B cell (primary cell): ENCODE results near the gene NCEH1. TPM values are rescaled to one million over a fixed set of nuclear protein-coding genes. Genes with fewer than 3 reads are reported as not detected.
A peak's percentile ranks its signal among the peaks of the same experiment; 100 is the strongest.
"Not testable (repeated sequence)": the region's sequence is repeated elsewhere in the genome, so short reads cannot be mapped to it uniquely, and the experiment has no call there.

Experiments
- ATAC-seq: fragments of 200-7000 bp; cut with Tn5 transposase; one replicate; pipeline ENCODE4 v1.10.0; 2021; ENCODE audit warnings: low read depth, mild to moderate bottlenecking, moderate number of reproducible peaks, moderate library complexity
- CTCF ChIA-PET: fragments of 350-600 bp; sonication (Branson Sonifier 250); formaldehyde crosslinking; loops from one replicate; lab custom pipeline; 2021; ENCODE audit warnings: antibody characterized with exemption, inconsistent platforms; lab: Charles Lee
- POLR2A ChIA-PET: fragments of 350-600 bp; sonication (Branson Sonifier 250); formaldehyde crosslinking; loops from one replicate; lab custom pipeline; 2021; ENCODE audit warnings: antibody characterized with exemption; lab: Charles Lee
- DNase-seq: peaks from one replicate; pipeline ENCODE4 v3.0.0; 2013
- H2AFZ ChIP-seq: 2 replicates; pipeline ENCODE4 v1.6.1; 2012; ENCODE audit warnings: mild to moderate bottlenecking, low read depth, low read length; ENCODE audit not compliant: insufficient read depth, poor library complexity, severe bottlenecking
- H3K27ac ChIP-seq, 2 donors: 1 replicate in 1 of 2; 2 replicates in 1 of 2; pipeline ENCODE4 v1.5.1; 2012 to 2013; ENCODE audit warnings: low read length in 2 of 2, mild to moderate bottlenecking in 2 of 2, moderate library complexity in 1 of 2
- H3K27me3 ChIP-seq, 4 experiments: fragments of 200-600 bp in 1 of 4; sonication (generic) in 1 of 4; replicated peaks in 1 of 4; 1 replicate in 2 of 4; 2 replicates in 2 of 4; pipeline versions ENCODE4 v1.6.1 to v1.7.0; 2013 to 2016; ENCODE audit warnings: low read length in 3 of 4, mild to moderate bottlenecking in 2 of 4, mixed read lengths in 1 of 4, moderate library complexity in 1 of 4; ENCODE audit not compliant: insufficient read depth in 4 of 4, control insufficient read depth in 3 of 4; ENCODE audit errors: control extremely low read depth in 1 of 4
- H3K36me3 ChIP-seq, 2 experiments: replicated peaks in 1 of 2; 1 replicate in 1 of 2; 2 replicates in 1 of 2; pipeline versions ENCODE4 v1.6.1 to v1.7.1; 2013; ENCODE audit warnings: low read length in 1 of 2; ENCODE audit not compliant: insufficient read depth in 2 of 2, control insufficient read depth in 1 of 2; ENCODE audit errors: control extremely low read depth in 1 of 2, extremely low read depth in 1 of 2
- H3K4me1 ChIP-seq, 2 donors: fragments of 200-600 bp in 1 of 2; sonication (generic) in 1 of 2; 1 replicate in 1 of 2; 2 replicates in 1 of 2; pipeline versions ENCODE4 v1.5.1 to v1.6.1; 2013 to 2017; ENCODE audit warnings: low read length in 2 of 2; ENCODE audit not compliant: control insufficient read depth in 2 of 2, insufficient read depth in 2 of 2
- H3K4me2 ChIP-seq: replicated peaks from 2 replicates; pipeline ENCODE3; 2012; ENCODE audit warnings: mild to moderate bottlenecking, low read depth, low read length; ENCODE audit not compliant: poor library complexity, severe bottlenecking
- H3K4me3 ChIP-seq, 5 experiments: fragments of 200-600 bp in 1 of 5; sonication (generic) in 1 of 5; 1 replicate in 3 of 5; 2 replicates in 2 of 5; pipeline versions ENCODE4 v1.5.1 to v1.7.0; 2011 to 2016; ENCODE audit warnings: low read length in 4 of 5, mild to moderate bottlenecking in 4 of 5, low read depth in 2 of 5, control low read depth in 1 of 5, moderate library complexity in 1 of 5; ENCODE audit not compliant: insufficient read depth in 1 of 5; ENCODE audit errors: control extremely low read depth in 1 of 5, extremely low read depth in 1 of 5
- H3K79me2 ChIP-seq: fragments of 200-600 bp; sonication (generic); one replicate; pipeline ENCODE4 v1.6.0; 2016; ENCODE audit warnings: low read length; ENCODE audit not compliant: control insufficient read depth, insufficient read depth
- H3K9ac ChIP-seq: fragments of 200-600 bp; sonication (generic); 2 replicates; pipeline ENCODE4 v1.6.1; 2017; ENCODE audit warnings: mild to moderate bottlenecking, low read length, moderate library complexity
- H3K9me3 ChIP-seq, 3 donors: one replicate each; pipeline versions ENCODE4 v1.6.1 to v1.7.1; 2013; ENCODE audit warnings: low read length in 2 of 3; ENCODE audit not compliant: control insufficient read depth in 2 of 3, insufficient read depth in 1 of 3; ENCODE audit errors: control extremely low read depth in 1 of 3
- H4K20me1 ChIP-seq: 2 replicates; pipeline ENCODE4 v1.6.0; 2012; ENCODE audit warnings: mild to moderate bottlenecking, low read length; ENCODE audit not compliant: insufficient read depth, control insufficient read depth, poor library complexity, severe bottlenecking
- H3K27ac Mint-ChIP-seq: one replicate; pipeline ENCODE4 v1.8.0; 2021; ENCODE audit warnings: mixed read lengths
- H3K27me3 Mint-ChIP-seq: one replicate; pipeline ENCODE4 v1.8.0; 2021; ENCODE audit warnings: mixed read lengths
- H3K4me1 Mint-ChIP-seq: one replicate; pipeline ENCODE4 v1.8.0; 2021; ENCODE audit warnings: mixed read lengths
- H3K4me3 Mint-ChIP-seq: one replicate; pipeline ENCODE4 v1.8.0; 2021; ENCODE audit warnings: mixed read lengths
- H3K9me3 Mint-ChIP-seq: one replicate; pipeline ENCODE4 v1.8.0; 2022; ENCODE audit warnings: mixed read lengths; ENCODE audit not compliant: insufficient read depth
- EZH2 ChIP-seq: IDR thresholded peaks from 2 replicates; pipeline ENCODE4 v1.6.1; 2012; ENCODE audit warnings: borderline replicate concordance, low read depth, mild to moderate bottlenecking, moderate library complexity, low read length; ENCODE audit not compliant: insufficient read depth, poor library complexity, severe bottlenecking
- WGBS: methylation state at CpG from one replicate; pipeline ENCODE4 v1.1.5; 2013; ENCODE audit warnings: missing lambda C conversion rate; ENCODE audit not compliant: insufficient coverage; 5-methylcytosine and 5-hydroxymethylcytosine counted together
- intact Hi-C: fragments of 100-400 bp; cut with micrococcal nuclease; formaldehyde crosslinking; loops from one replicate; pipeline ENCODE4 v1.10.0; 2022
- polyA plus RNA-seq: library from polyadenylated mRNA; depleted of rRNA; stranded (reverse); fragments of >200 nt; gene quantifications from 2 replicates; pipeline ENCODE4 v1.2.3, GENCODE V29; 2012
- total RNA-seq, 2 donors: library from RNA; stranded (reverse); fragments of 120-200 nt in 1 of 2; gene quantifications; 1 replicate in 1 of 2; 2 replicates in 1 of 2; pipeline versions ENCODE4 v1.2.3 to v1.2.4, GENCODE V29; 2013 to 2022
- TF ChIP-seq, protein P1 (sequence below): fragments of 200-600 bp; IDR thresholded peaks from one replicate; pipeline ENCODE4 v1.8.0; 2022; ENCODE audit warnings: antibody characterized with exemption, mild to moderate bottlenecking

Gene NCEH1
- total and polyA plus RNA-seq, 2 donors (not counting 1 experiment from before 2014, with no cell fraction given), result 3.4 to 8.6 TPM

DNA sequence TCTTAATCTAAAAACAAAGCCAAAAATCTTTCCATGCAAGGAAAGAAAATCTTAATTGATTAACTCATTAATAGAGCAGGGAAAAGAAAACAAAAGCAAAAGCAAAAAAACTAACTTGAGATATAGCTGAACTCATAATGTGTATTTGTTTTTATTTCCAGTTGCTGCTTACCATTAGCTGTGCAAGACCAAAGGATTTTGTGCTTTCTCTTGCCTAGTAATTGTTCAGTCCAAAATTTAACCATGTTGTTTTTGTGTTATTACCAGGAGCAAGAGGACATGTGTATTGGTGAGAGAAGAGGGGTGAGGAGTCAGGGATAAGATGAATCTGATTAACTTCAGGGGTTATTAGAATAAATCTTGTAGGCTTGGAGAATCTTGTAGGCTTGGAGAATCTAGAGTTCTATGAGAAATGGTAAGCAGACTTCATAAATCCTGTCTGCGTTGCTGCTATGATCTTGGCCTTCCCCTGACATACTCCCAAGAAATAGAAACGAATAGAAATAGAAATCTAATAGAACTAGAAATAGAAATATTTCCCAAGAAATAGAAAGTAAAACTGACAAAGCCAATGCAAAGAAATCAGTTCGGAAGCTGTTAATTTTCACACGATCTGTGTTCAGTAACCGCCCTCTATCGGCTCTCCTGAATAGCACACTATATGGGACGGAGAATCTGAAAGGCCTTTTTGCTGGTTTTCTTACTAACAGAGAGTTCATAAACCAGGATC lies 115.0 kb downstream of the NCEH1 start:
- Histone ChIP-seq H3K4me3 (peak overlapping the region in 4 of 5 experiments; percentile 22 to 50 (median 36)), H3K27me3 (no peaks in the 10 kb centered on the region), H4K20me1 (no peaks in the 10 kb centered on the region), H2AFZ (peak overlapping the region; percentile 57), H3K9me3 (no peaks in the 10 kb centered on the region), H3K9ac (peak overlapping the region; percentile 62), H3K4me1 (peaks cover 22 to 30% of the 10 kb centered on the region in 2 donors), H3K36me3 (no peaks in the 10 kb centered on the region), H3K4me2 (peak overlapping the region; percentile 67), H3K27ac (peak overlapping the region in 1 of 2 donors; percentile 17), H3K79me2 (no peaks in the 10 kb centered on the region)
- Mint-ChIP-seq H3K27ac (peak overlapping the region; percentile 18), H3K9me3 (no peaks in the 10 kb centered on the region), H3K27me3 (no peaks in the 10 kb centered on the region), H3K4me3 (peak overlapping the region; percentile 77), H3K4me1 (peaks cover 33% of the 10 kb centered on the region)
- whole genome bisulfite sequencing, result 0% methylated on average over 2 of the region's 7 CpGs
- DNase-seq, result peak; percentile 72
- ChIA-PET POLR2A (no interaction called here), CTCF (interaction anchor here (0.6 to 5.5 kb wide), 41 partner anchors 9 to 1135 kb away, joined by 3 to 66 read pairs (median 6); partner anchors contain the start of genes NCEH1, TNFSF10 and TNIK)
- intact Hi-C loops, result loop anchor here (1.0 to 10.0 kb wide), 3 partner anchors 73 to 261 kb away; partner anchors contain the start of gene TNFSF10
- peak; percentile 71 for ATAC-seq
- TF ChIP-seq, protein P1, sequence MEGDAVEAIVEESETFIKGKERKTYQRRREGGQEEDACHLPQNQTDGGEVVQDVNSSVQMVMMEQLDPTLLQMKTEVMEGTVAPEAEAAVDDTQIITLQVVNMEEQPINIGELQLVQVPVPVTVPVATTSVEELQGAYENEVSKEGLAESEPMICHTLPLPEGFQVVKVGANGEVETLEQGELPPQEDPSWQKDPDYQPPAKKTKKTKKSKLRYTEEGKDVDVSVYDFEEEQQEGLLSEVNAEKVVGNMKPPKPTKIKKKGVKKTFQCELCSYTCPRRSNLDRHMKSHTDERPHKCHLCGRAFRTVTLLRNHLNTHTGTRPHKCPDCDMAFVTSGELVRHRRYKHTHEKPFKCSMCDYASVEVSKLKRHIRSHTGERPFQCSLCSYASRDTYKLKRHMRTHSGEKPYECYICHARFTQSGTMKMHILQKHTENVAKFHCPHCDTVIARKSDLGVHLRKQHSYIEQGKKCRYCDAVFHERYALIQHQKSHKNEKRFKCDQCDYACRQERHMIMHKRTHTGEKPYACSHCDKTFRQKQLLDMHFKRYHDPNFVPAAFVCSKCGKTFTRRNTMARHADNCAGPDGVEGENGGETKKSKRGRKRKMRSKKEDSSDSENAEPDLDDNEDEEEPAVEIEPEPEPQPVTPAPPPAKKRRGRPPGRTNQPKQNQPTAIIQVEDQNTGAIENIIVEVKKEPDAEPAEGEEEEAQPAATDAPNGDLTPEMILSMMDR, result peak; percentile 91
- TF ChIP-seq EZH2, result no peak

DNA sequence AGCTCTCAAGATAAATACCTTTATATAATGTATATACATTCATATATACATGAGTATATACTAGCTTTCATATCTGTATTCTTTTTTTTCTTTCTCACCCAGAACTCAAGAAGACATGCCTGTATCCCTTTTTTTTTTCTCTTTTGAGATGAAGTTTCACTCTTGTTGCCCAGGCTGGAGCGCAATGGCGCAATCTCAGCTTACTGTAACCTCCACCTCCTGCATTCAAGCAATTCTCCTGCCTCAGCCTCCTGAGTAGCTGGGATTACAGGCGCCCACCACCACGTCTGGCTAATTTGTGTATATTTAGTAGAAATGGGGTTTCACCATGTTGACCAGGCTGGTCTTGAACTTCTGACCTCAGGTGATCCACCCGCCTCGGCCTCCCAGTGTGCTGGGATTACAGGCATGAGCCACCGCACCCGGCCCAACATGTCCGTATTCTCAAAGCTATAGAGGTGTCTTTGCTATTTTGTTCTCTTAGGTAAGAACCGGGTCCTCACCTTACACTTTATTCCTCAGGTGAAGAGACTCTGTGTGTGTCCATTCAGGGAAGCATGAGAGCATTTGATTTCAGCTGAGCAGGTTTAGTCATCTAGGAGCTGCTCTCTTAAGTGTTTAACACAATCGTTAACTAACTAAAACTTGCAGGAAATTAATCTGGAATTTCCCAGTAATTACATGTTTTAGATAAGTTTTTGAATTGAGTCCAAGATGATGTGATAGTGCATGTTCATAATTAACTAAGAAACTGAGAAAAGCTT lies 115.8 kb downstream of the NCEH1 start:
- DNase-seq, H3K9ac ChIP-seq, H3K79me2 ChIP-seq, H3K9me3 Mint-ChIP-seq, H3K4me3 ChIP-seq, H3K27ac Mint-ChIP-seq, H4K20me1 ChIP-seq, H3K27ac ChIP-seq, H3K36me3 ChIP-seq, POLR2A ChIA-PET, H3K9me3 ChIP-seq, H3K27me3 ChIP-seq, H3K27me3 Mint-ChIP-seq, ATAC-seq: not testable (repeated sequence)
- WGBS, result 93% methylated on average over 2 of the region's 11 CpGs
- CTCF ChIA-PET, result interaction anchor here (0.7 to 5.5 kb wide), 41 partner anchors 8 to 264 kb away, joined by 3 to 66 read pairs (median 5); partner anchors contain the start of genes NCEH1 and TNFSF10
- peaks cover 22 to 30% of the 10 kb centered on the region in 2 donors for H3K4me1 ChIP-seq
- peak overlapping the region; percentile 67 for H3K4me2 ChIP-seq
- Mint-ChIP-seq H3K4me3 (peak overlapping the region; percentile 77), H3K4me1 (peaks cover 33% of the 10 kb centered on the region)
- intact Hi-C loops, result loop anchor here (10.0 kb wide), 1 partner anchor 260 kb away; no protein-coding TSS in a partner anchor
- peak overlapping the region; percentile 57 for H2AFZ ChIP-seq
